GM19452 (cell line): ENCODE measurements around the gene APCDD1.
"Not testable (repeated sequence)": the region's sequence is repeated elsewhere in the genome, so short reads cannot be mapped to it uniquely, and the experiment has no call there.

Experiments
- ATAC-seq: cut with Tn5 transposase; IDR thresholded peaks from one replicate; pipeline ENCODE4 v1.9.1; 2021; ENCODE audit not compliant: unreplicated experiment

Gene APCDD1

DNA sequence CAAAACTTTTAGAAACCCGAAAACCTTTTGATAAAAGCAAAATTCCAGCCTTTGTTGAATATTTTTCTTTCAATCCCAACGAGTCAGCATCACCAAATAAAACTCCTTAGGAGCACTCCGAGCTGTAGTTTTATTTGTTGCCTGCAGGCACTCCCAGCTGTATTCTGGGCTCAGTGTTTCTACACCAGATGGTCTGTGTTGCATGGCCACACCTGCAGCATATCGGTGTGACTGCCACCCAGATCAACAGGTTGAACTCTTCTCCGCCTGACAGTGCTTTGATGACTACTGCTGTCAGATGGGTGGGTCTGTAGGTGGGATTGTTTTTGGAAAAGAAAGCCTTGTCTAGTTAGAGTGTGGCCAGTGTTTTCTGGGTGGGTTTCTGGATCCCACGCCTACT lies 32.7 kb downstream of the APCDD1 start:
- ATAC-seq, result no peak

DNA sequence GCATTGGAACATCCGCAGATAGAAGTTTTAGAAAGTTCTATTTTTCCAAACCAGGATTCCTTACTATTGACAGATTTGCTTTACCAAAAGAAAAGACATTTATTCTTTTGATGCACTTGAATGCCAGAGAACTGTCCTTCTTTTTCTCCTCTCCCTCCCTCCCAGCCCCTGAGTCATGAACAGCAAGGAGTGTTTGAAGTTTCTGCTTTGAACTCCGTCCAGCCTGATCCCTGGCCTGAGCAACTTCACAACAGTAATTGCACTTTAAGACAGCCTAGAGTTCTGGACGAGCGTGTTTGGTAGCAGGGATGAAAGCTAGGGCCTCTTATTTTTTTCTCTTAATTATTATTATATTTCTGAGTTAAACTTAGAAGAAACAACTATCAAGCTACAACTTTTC lies 33.6 kb downstream of the APCDD1 start:
- ATAC-seq, result no peak

DNA sequence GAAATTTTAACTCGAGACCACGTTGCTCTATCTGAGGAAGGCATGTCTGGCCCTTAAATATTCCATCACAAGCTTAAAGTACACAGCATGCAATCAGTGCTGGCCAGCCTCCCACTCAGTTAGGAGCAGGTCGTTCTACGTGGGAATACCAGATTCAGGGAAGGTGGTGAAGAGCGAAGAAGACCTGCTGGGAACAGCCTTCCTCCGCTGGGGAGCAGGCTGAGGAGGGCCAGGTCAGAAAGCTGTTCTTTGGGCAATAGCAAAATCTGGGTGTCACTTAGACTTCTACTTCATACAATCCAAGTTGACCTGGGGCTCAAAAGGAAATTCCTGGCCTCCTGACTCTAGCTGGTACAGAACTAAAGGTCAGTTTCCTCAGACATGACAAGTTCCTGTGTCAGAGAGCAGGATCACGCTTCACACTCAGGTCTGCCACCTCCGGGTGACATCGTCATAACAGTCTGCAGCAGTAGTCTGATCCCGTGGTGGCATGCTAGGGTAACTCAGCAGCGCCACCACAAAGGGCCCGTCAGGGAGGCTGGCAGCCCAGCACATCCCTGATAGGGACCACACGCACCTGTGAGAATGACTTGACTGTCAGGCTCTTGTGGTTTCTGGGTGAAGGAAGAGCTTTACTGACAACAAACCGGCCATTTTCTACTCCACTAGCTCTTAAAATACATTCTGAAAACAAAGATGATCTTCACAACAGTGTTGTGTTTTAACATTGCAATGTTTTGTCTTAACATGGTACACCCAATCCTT lies 36.1 kb downstream of the APCDD1 start:
- ATAC-seq, result peak; percentile 97

DNA sequence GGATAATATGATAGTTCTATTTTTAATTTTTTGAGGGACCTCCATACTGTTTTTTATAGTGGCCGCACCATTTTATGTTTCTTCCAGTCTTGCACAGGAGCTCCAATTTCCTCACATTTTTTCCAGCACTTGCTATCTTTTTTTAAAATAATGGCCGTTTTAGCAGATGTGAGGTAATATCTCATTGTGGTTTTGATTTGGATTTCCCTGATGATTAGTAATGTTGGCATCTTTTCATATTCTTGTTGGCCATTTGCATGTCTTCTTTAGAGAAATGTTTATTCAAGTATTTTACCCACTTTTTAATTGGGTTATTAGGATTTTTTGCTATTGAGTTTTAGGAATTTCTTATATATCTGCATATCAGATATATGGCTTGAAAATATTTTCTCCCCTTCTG lies 41.5 kb downstream of the APCDD1 start:
- ATAC-seq, result no peak

DNA sequence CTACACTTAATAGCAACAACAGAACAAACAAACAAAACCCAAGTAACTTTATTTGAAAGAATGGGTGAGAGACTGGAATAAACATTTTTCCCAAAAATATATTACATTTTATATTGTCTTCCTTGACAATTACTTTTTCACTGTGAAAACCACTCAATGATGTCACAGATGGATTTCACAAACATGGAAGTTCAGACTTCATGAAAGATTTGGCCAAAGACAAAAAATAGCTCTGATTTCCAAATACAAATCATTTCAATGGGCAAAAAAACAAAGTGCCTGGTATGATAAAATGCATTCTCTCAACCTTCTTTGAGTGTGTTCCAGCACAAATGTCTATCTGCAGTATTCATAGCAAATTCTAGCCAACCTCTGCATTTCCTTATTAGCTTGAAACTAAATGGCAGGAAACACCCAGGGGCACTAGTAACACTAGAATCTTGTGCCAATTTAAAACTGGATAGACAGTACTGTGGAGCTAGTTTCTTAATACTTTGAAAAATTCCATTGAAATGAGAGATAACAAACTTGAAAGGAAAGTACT lies 42.8 kb downstream of the APCDD1 start:
- ATAC-seq, result no peak

DNA sequence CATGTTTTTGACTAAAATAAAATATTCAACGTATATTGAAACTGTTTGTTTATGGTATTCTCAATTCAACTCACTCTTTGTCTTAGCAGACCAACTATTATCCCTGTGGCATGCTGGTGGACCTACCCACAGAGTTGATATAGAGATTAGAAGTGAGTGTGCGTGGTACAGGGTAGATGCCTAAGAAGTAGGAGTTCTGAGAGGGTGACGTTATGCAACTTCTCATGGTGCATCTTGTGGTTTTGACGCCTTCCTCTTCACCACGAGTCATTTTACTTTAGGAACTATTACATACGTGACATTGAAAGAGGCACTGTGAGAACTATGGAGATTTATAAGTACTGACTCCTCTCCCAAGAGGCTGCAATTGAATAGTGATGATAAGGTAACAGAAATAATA lies 44.8 kb downstream of the APCDD1 start:
- no peak for ATAC-seq

DNA sequence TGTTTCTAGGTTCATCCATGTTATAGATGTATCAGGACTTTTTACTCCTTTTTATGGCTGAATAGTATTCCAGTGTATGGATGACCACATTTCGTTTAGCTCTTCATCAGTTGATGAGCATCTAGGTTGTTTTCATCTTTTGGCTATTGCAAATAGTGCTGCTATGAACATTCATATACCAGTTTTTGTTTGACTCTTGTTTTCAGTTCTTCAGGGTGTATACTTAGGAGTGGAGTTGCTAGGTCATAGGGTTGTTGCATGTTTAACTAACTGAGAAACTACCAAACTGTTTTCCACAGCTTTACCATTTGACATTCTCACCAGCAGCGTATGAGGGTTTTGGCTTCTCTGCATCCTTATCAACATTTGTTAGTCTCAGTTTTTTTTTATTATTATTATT lies 45.6 kb downstream of the APCDD1 start:
- ATAC-seq, result no peak

DNA sequence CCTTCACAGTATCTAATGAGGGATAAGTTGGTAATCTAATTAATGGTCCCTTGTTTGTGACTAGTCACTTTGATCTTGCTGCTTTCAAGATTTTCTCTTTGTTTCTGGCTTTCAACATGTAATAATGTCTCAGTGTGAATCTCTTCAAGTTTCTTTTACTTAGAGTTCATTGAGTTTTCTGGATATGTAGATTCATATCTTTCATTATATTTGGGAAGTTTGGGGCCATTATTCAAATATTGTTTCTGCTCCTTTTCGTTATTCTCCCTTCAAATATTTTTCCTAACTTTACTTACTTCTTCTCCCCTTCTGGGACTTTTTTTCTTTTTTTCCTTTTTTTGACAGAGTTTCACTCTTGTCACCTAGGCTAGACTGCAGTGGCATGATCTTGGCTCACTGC lies 50.3 kb downstream of the APCDD1 start:
- ATAC-seq, result no peak

DNA sequence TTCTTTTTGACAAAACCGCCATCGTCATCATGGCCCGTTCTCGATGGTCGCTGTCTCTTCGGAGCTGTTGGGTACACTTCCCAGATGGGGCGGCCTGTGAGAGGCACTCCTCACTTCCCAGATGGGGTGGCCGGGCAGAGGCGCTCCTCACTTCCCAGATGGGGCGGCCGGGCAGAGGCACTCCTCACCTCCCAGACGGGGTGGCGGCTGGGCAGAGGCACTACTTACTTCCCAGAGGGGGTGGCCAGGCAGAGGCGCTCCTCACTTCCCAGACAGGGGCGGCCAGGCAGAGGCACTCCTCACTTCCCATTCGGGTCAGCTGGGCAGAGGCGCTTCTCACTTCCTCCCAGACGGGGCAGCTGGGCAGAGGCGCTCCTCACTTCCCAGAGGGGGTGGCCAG lies 51.5 kb downstream of the APCDD1 start:
- ATAC-seq, result not testable (repeated sequence)

DNA sequence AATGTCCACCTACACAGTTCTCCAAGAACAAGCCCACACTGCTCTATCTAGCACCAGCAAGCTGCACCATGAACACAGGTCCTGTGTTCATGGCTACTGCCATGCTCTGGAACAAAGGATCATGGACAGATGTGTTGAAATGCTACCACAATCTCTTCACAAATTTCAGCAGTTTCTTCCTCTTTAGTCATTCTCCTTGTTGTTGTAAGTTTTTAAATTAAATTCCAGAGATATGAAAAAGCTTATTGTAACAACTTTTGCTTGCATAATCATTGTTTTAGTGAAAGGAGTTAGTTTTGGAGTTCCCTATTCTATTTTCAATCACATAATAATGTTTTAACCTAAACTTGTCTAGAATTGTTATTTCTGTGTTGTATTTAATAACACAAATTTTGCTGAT lies 54.2 kb downstream of the APCDD1 start:
- no peak for ATAC-seq

DNA sequence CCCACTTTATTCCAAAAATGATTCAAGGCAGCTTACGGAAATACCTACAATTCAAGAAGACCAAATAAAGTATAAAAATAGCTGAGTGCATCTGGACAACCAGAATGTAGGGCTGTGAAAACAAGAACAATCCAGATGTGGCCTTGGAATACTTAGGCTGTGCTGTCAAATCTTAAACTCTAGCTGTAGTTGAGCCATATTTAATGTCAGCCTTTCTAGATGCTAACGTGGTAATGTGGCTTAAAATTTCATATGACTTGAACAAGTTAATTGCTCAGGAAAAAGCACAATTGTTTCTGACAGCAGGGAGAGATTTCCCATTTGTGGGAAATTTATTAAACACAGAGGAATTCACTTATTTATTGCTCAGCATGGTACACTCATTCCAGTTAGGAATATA lies 56.8 kb downstream of the APCDD1 start:
- ATAC-seq, result no peak

DNA sequence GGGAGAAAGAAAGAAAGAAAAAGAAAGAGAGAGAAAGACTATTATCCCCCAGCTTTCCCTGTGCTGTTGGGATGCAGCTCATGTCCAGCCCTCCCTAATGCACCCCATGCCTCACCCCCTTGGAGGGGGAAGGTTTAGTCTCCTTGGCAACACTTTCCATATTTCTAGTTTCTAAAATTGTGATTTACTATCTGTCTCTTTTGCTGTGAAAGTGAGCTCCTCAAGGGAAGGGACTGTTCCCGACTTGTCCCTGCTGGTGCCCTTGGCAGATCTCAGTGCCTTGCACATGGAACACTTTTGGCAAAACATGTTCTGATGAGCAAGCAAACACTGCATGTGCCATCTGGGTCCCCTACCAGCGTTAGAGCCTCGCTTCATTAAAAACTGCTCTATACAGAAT lies 59.6 kb downstream of the APCDD1 start:
- no peak for ATAC-seq

DNA sequence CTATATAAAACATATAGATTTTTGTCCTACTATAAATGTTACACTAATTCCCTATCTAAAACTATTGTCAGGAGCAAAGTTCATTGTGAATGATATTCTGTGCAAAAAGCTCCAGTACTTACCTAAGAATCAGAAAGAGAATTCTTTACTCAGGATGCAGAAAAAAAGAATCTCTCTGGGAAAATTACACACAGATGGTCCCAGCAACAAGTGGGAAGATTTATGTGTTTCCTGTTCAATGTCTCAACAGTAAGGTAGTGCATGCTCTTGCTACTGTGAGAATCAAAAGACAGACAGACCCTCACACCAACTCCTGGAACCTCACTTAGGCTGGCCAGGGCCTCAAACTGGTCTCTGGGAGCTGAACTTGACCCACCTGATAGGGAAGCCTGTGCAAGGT lies 60.2 kb downstream of the APCDD1 start:
- no peak for ATAC-seq

DNA sequence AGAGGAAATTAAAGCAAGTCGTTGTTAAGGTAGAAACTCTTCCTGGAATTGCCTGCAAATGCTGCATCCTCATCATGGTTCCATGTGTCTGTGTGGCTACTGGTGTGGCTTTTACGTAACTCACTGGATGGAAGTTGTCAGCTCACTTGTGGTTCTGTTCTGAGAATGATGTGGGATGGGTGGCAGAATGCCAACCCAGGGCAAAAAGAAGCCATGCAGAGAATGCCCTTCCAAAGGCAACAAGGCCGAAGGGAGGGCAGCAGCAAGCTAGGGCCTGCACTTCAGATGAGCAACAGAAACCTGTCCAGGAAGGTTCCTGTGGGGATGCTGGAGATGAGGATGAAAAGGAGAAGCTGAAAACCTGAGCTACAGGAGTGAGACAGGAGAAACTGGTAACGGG lies 61.0 kb downstream of the APCDD1 start:
- ATAC-seq, result no peak

DNA sequence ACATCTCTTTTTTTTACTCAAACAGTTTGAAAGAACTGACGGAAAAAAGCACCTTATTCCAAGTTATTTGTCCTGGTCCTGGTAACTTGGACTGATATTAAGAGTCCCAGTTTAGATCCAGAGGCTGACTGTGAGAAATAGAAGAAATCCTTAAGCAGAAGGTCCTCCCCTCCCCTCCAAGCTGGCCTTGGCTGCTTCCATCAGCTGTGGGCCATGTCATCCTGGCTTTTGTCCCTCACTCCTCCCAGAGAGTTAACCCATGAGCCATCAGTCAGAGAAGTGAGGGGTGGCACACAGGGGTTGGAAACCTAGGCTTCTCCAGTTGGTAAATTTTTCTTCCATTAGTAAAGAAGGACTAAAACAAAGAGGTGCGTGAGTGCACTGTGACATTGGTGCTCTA lies 61.6 kb downstream of the APCDD1 start:
- ATAC-seq, result no peak

DNA sequence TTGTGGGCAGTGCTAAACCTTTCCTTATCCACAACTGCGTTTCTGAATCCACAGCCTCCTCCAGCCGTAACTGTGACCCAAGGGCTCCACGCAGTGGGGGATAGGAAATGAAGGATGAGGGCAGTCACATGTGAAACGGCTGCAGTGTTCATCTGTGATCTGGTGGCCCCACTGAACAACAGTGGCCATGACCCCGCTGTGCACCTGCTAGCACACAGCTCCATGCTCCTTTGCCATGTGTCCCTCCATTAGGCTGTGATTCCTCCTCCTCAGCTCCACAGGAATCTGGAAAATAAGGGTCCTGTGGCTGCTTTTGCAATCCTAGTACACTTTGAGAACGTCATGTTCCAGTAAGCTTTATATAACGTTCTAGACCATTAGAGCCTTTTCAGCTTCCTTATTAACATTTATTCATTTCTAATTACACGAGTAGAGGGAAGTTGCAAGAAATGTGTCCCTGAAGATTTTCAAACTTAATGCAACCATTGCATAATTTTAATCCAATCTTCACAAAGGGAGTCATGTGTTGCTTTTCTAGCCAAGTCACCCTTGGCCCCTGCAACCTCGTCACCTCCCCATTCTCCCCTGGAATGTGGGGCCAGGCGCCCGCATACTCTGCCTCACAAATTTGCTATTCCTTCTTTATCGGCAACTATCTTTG lies 64.3 kb downstream of the APCDD1 start:
- ATAC-seq, result no peak

DNA sequence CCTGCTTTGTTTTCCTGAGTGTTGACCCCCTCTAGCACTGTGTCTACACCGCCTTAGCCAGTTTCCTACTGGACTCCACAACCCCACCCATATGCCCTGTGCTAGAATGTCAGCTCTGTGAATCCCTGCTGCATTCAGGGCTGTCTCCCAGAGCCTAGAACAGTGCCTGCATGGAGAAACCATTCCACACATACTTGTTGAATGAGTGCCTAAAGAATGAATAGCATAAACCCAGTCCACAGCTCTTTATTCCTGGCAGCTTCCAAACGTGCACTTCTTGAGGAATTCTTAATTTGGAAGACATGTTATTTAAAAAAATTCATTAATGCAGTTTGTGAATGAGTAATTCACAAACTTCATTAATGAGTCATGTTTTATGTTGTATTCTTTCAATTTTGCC lies 64.9 kb downstream of the APCDD1 start:
- no peak for ATAC-seq

DNA sequence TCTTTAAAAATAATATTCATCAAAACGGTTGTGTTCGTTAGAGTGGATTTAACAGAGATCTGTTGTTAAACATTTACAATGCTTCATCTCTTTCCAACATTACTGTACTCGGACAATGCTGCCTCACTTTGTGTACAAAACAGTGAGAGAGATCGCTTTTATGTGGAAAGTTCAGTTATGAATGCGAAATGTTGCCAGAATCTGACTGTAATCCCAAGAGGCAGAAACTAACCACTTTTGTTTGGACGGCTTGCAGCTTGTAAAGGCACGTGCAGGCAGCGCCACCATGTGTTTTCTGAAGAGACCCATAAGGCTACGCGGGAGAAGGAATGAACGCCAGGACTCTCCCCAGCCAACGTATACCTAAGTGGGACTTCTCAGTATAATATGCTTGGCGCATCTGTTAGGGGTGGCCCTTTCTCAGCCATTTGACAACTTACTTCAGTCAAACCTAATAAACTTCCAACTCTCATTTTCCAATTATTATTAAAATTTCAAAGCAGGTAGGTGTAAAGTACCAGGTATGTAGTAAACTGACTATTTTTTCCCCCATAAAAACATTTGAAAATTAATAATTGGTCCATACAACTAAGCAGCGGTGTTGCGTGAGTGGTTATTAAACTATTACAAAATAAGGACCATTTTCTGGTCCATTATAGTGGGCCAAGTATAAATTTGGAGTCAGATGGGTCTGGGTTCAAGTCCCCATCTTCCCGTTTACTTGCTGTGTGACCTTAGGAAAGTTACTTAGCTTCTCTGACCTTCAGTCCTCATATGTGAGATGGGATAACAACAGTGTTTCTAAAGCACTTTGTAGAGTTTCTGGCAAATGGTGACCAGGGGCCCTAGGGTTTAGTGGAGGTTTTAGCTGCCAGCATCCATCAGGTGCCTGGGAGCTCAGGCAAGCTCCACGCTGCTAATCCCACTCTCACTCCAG lies 65.8 kb downstream of the APCDD1 start:
- ATAC-seq, result no peak

DNA sequence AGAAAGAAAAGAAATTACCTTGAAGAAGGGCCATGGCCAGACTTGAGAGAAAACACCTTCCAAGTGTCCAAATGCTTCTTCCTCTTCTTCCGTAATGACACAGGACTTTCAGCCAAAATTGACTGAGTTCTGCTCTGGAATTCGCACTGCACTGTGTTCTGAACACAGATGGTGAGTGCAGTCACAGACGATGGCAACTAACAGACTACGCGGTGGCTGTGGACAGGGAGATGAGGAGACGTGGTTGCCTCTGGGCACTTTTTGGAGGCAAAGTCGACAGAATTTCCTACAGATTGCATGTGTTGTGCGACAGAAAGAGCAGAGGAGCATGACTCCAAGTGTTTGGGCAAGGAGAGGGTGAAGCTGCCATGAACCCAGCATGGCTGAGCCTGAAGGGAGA lies 67.1 kb downstream of the APCDD1 start:
- no peak for ATAC-seq

DNA sequence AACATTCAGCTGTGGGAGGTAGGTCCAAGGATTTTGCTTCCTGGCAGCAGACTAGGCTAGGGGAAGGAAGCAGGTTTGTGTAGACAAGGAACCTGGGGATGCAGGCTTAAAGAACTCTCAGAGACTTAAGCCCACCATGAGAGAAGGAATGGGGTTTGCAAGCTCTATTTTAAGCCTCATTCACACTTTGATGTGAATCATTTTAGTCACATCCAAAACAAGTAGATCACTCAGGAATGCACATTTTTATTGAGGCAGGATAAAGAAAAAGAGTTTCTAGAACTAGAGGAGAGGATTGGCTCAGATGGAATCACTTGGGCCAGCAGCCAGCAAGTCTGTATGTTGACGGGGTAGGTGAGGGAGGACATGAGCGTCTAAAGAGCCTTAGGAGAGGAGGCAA lies 68.1 kb downstream of the APCDD1 start:
- ATAC-seq, result no peak

DNA sequence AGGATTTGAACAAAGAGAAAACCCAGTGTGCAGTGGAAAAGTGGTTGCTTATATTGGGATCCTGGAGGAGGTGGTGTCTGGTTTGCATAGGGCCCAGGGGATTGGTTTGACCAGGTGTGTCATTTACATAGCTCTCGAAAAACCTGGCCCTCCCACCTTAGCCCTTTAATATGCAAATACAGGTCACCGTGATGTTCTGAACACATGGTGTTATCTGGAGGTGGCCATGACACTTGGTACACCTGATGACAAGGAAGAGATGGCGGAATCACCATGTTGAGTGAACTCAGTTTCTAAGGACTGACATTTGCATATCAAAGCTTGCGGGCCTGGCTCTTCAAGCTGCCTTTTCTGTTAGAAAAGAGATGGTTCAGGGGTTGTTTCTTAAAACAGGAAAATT lies 69.1 kb downstream of the APCDD1 start:
- no peak for ATAC-seq
